ENCODE measurements around the gene FCRL5.
"Not testable (repeated sequence)": the region's sequence is repeated elsewhere in the genome, so short reads cannot be mapped to it uniquely, and the experiment has no call there.

The FCRL5 gene

GRCh38 chr1:157551694-157552693, at the start of gene FCRL5:
TSS of gene FCRL5 (minus strand) at chr1:157552515. CDS start at chr1:157552362, 153 bp downstream.
- no peak for DNase-seq (ENCODE audit: low spot score)

DNA sequence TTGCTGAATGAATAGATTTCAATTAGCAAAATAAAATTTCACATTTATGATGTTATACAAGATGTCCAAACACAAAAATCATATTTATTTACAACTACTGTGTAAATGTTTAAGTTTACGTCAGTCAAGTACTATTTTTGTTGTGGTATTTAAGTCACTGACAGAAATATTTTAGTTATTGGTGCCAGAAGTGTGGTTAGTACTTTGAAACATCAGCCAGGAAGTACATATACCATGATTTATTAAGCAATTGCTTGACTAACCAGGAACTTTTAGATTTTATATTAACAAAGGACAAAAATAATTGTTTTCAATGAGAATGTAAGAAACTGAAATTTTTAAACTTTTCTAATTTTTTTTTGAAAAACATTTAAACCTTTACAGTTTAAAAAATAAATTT, 47.9 kb upstream of the FCRL5 start:
- no peak for DNase-seq (ENCODE audit: low spot score)

DNA sequence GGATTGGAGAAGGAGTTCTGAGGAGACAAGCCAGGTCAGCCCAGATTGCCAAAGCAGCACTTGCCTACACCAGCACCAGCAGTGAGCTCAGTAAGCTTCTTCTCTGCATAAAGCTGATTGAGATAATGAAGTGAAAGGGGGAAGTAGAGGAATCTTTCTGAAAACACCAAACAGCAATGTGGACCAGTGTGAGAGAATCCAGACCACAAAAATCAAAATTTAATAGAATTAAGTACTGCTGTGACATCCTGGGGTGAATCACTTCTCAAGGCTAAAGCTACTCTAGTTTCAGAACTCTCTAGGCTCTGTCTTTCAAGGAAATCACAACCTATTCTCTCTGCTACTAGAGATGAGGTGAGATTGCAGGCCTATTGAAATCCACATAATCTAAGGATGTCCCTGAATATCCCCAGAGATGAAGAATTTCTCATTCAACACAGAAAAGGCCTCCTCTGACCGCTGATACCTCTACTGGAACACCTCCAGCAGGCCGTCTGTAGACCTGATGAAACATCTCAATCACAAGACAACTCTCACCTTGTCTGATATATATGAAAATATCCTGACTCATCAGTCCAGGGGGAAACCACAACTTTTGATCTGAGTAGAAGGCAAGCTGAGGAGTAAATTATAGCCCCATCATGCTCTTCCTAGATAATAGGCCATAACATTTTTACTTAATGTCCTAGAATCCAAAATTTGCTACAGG, 45.8 kb upstream of the FCRL5 start, which contains the start of gene FCRL4:
Gene FCRL4 (minus strand): TSS at position 127 of the 709 bp plus-strand sequence. CDS start 141 bp downstream, outside the sequence.
- DNase-seq (ENCODE audit: low spot score): no peak

- DNase-seq (ENCODE audit: low spot score): no peak
These were observed 44.1 kb upstream of the FCRL5 start for GRCh38 chr1:157596384-157596783.

GRCh38 chr1:157595356-157595755, 43.0 kb upstream of the FCRL5 start:
- no peak for DNase-seq (ENCODE audit: low spot score)

- peak; percentile 39 for DNase-seq (ENCODE audit: low spot score)
These were observed 33.7 kb upstream of the FCRL5 start for GRCh38 chr1:157585984-157586383.

GRCh38 chr1:157584503-157584902, 32.2 kb upstream of the FCRL5 start:
- DNase-seq (ENCODE audit: low spot score): no peak

GRCh38 chr1:157580828-157581210, 28.5 kb upstream of the FCRL5 start:
- DNase-seq (ENCODE audit: low spot score): no peak

DNA sequence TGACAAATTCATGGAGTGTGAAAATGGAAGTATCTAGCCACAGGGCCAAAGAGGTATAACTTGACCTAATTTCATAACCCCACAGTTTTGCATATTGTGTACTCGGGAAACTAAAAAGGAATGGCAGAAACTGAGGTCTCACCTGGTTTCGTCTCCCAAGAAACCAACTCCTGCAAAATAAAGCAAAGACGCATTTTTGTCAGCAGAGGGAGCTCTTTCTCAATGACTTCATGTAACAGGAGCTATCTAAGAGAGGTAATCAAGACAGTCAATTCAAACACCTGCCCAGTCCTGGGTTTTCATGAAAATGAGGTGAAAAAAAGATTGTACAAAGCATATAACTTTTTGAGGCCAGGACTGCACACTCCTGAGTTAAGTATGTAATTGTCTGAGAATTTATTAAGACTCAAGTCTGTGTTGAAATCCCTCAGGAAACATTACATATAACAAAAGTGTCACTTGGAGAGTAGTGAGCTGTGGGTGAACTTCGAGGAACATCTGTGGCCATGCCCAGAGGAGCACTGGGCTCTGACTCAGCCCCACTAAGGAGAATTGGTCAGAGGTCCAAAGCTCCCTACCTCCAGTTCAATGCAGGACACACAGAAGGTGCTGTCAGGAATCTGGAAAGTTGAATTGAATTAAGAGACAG, 28.0 kb upstream of the FCRL5 start:
- peak; percentile 76 for DNase-seq (ENCODE audit: low spot score)

DNA sequence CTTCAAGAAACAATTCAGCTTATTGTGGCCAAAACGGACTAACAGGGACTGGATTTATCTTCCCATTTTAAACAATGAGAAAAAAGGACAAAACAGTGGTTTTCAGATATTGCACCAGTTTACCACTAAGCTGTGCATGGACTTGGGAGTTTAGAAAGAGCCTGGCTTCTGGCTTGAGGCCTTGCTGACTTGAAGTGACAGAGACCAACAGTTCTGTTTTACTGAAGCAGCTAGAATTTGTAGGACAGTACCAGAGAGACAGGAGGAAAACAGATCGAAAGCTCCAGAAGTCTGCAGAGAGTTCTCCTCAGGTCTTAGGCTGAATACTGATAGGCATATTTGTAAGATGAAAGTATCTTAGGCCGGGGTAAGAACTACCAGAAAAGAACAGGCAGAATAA, 25.1 kb upstream of the FCRL5 start:
- DNase-seq (ENCODE audit: low spot score): no peak

DNA sequence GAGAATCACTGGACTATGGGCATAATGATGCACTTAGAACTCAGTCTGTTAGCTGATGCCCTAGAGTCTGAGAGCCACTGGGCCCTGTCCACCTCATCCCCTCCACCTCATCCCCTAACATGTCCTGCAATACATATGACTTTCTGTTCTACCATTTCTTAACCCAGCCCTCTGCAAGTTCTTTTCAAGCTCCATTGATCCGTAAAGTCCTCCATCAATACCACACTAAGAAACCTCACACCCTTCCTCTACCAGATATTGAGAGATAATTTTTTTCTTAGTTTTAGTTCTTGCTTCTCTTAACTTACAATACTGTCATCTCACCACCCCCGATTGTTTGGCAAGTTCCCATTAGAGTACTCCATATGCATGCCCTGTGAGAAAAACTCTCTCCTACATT, 23.4 kb upstream of the FCRL5 start:
- DNase-seq (ENCODE audit: low spot score): no peak

DNA sequence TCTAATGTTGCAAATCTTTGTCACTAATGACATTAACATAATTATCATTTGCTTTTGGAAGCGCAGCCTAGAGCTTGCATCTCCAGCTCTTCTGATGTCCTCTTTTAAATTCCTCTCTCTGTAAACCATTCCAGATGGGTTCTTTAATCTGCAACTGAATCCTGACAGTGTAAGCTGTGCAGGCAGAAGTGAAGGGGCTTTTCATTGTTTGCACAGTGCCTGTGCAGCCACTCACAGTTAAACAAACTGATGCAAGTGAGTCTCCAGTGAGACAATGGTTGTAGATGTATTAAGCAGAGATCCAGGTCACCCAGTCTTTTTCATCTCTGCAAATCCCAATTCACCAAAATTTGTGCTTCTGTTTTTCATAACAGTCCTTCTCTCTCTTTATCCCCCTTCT, 22.5 kb upstream of the FCRL5 start:
- DNase-seq (ENCODE audit: low spot score): no peak

DNA sequence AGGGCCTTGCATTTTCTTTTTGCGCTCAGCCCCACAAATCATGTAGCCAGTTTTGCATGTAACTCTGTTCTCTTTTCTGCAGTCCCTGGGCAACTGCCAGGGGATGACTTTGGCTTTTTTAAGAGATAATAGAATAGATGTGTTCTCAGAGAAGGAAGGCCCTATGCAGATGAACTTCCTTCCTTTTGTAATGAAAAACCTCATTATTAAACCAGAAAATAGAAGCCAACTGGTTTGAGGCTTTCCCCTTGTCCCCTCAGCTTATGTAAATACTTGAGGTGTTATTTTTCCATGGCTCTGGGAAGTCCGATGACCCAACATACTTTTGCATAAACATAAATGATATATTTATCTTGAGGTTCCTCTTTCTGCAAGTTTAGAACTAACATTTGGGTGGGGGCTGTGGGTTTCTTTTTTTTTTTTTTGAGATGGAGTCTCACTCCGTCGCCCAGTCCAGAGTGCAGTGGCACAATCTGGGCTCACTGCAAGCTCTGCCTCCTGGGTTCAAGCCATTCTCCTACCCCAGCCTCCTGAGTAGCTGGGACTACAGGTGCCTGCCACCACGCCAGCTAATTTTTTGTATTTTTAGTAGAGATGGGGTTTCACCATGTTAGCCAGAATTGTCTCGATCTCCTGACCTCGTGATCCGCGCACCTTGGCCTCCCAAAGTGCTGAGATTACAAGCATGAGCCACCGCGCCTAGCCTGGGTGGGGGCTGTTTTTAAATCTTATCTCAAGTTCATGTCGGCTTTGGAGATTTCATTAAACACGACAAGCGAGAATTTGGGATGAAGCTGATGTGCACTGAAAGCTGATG, 14.4 kb upstream of the FCRL5 start:
- peak; percentile 29 for DNase-seq (ENCODE audit: low spot score)

DNA sequence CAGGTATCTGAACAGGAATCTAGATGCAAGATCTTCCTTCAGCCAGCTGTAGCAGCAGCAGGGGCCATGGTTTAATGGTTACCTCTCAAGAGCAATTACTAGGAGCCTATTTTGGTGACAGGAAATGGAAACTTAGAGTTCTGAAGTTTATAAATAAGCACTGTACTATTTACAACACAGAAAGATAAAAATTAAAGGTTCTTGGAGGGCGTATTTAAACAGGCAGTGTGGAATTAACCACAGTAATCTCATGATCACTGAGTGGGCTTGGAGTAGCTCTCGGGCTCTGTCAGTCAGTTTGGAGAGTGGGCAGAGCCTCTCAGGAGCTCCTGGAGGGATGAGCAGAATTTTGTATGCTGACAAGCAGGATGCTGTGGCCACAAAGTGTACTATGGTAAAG, 10.2 kb upstream of the FCRL5 start:
- DNase-seq (ENCODE audit: low spot score): no peak

- DNase-seq (ENCODE audit: low spot score): no peak
These were observed 5.8 kb upstream of the FCRL5 start for GRCh38 chr1:157558119-157558518.

DNA sequence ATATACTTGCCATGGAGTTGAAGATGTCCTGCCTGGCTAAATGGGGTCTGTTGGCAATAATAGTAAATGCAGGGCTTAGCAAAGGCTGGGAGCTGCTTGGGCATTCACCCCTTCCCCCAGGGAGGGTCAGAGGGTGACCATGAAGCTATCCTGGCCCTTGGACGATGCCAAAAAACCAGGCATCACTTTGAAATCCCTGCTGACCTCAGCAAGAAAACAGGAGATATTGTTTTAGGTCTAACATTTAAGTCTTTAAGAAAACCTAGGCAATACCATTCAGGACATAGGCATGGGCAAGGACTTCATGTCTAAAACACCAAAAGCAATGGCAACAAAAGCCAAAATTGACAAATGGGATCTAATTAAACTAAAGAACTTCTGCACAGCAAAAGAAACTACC, 4.2 kb downstream of the FCRL5 start:
- not testable (repeated sequence) for DNase-seq (ENCODE audit: low spot score)

DNA sequence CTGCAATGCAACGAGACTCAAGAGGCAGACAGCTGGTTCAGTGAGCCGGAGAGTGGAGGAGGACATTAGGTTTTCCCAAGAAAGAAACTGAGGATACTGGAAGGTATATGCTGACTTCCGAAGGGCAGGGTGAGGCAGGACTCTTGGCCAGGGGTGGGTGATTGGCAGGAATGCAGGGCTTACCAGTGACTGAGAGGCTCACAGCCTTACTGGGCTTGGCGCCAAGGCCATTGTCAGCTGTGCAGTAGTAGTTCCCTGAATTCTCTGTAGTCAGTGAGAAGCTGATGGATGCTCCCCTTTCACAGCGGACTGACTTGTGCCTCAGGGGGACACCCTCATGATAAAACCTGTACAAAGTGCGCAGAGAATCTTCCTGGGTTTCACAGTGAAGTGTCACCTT, 9.6 kb downstream of the FCRL5 start:
- DNase-seq (ENCODE audit: low spot score): no peak

DNA sequence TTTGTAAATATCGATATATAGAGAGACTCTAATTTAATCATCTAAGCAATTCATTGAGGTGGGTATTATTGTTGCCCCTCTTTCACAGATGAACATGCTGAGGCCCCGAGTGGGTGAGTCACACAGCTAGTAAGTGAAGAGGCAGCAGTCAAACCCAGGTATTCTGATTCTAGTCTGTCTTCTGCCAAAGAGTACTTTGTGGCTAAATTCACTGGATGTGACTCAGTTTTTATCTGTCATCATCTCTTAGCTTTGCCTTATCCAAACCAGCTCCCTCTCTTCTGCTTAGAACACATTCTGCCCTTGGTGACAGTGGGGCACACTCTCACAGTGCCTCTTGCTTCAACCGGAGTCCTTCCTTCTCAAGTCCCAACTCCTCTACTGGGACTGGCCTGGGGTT, 11.5 kb downstream of the FCRL5 start:
- no peak for DNase-seq (ENCODE audit: low spot score)

- DNase-seq (ENCODE audit: low spot score): peak; percentile 17
These were observed 12.1 kb downstream of the FCRL5 start for GRCh38 chr1:157540160-157540748.

DNA sequence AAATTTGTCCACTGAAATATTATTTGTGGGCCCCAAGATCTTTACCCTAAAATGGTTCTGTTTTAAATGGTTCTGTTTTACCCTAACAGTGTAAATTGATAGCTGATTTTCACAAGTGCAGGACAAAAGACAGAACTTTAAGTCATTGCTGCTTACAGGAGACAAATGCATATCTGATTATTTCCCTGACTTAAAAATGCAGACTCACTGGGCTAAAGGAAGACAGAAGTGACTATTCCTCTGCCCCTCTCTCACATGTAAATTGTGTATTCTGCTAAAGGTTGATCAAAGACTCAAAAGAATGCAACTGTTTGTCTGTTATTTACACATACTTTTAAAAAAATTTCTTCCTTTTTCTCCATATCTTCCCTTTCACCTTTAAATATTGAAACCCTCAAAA, 12.7 kb downstream of the FCRL5 start:
- DNase-seq (ENCODE audit: low spot score): no peak

- DNase-seq (ENCODE audit: low spot score): no peak
These were observed 19.7 kb downstream of the FCRL5 start for GRCh38 chr1:157532569-157532968.
